ENCODE data around the gene GIGYF2. TPM values are rescaled to one million over a fixed set of nuclear protein-coding genes. Genes with fewer than 3 reads are reported as not detected.

GIGYF2 gene
- total RNA-seq, 1 donor from 2014 or later = 70.5 TPM

DNA sequence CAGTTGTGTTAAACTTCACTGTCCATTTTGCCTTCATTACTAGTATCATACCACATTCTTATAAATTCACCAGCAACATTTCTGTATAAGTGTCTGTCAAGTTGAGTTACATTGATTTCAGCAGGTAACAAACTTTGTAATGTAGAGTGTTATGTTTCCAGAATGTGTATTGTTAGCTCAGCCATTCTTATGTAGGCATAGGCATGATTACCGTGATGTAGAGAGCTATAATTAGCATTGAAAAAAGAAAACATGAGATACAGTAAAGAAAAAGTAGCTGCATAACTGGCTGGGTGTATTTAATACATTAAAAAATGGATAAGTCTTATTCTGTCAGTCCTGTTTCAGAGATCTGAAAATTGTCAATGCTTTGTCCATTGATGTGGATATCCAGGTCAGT lies 70.7 kb downstream of the GIGYF2 start:
- H3K4me1 ChIP-seq = no peaks in the 10 kb centered on the region
- intact Hi-C loops (cut with DNase I) = no loop called here
- peaks cover 72% of the 10 kb centered on the region for H3K36me3 ChIP-seq
- H3K27me3 ChIP-seq = no peaks in the 10 kb centered on the region
- ATAC-seq (no peak), DNase-seq (no peak)
- TF ChIP-seq, protein P1, sequence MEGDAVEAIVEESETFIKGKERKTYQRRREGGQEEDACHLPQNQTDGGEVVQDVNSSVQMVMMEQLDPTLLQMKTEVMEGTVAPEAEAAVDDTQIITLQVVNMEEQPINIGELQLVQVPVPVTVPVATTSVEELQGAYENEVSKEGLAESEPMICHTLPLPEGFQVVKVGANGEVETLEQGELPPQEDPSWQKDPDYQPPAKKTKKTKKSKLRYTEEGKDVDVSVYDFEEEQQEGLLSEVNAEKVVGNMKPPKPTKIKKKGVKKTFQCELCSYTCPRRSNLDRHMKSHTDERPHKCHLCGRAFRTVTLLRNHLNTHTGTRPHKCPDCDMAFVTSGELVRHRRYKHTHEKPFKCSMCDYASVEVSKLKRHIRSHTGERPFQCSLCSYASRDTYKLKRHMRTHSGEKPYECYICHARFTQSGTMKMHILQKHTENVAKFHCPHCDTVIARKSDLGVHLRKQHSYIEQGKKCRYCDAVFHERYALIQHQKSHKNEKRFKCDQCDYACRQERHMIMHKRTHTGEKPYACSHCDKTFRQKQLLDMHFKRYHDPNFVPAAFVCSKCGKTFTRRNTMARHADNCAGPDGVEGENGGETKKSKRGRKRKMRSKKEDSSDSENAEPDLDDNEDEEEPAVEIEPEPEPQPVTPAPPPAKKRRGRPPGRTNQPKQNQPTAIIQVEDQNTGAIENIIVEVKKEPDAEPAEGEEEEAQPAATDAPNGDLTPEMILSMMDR (IDR thresholded peaks at IDR 0.05) = no peak
- H3K4me3 ChIP-seq = no peak overlapping the region
- no peak overlapping the region for H3K27ac ChIP-seq
- no peaks in the 10 kb centered on the region for H3K9me3 ChIP-seq

DNA sequence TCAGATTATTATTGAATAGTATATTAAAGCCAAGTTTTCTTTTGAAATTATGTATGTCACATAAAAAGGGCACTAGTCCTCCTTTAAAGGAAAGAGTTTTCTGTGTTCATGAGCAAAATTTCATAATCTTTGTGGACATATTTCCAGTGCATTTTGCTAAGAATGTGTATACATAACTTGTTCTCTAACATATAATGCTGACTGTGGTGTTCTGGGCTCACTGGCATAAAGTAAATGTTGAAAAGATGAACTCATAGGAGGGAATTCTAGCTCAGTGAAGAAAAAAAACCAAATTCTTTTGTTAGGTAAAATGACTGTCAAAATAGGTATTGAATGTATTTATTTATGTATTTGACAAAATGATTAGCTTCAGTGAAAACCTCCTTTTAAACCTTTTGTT lies 73.1 kb downstream of the GIGYF2 start:
- no peak for ATAC-seq
- H3K27ac ChIP-seq = no peak overlapping the region
- DNase-seq = no peak
- H3K4me1 ChIP-seq = no peaks in the 10 kb centered on the region
- TF ChIP-seq, protein P1 (IDR thresholded peaks at IDR 0.05) = no peak
- peaks cover 50% of the 10 kb centered on the region for H3K36me3 ChIP-seq
- intact Hi-C loops (cut with DNase I) = no loop called here
- no peak overlapping the region for H3K4me3 ChIP-seq
- no peaks in the 10 kb centered on the region for H3K27me3 ChIP-seq
- no peaks in the 10 kb centered on the region for H3K9me3 ChIP-seq

DNA sequence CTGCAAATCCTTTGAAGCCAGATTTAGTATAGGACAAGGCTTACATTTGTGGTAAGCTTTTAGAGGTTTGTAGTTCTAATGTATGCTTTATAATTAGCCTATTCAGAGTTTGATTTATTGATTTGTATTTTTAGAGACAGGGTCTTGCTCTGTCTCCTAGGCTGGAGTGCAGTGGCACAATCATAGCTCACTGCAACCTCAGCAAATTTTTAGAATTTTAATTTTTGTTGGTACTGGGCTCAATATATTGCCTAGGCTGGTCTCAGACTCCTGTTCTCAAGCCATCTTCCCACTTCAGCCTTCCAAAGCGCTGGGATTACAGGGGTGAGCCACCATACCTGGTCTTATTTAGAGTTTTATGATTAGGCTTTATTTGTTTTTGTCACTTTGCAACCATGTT lies 74.7 kb downstream of the GIGYF2 start:
- DNase-seq (no peak), ATAC-seq (no peak)
- H3K27me3 ChIP-seq = no peaks in the 10 kb centered on the region
- no peak overlapping the region for H3K27ac ChIP-seq
- TF ChIP-seq, protein P1 (IDR thresholded peaks at IDR 0.05) = no peak
- no peaks in the 10 kb centered on the region for H3K4me1 ChIP-seq
- peaks cover 34% of the 10 kb centered on the region for H3K36me3 ChIP-seq
- H3K4me3 ChIP-seq = no peak overlapping the region
- H3K9me3 ChIP-seq = no peaks in the 10 kb centered on the region
- intact Hi-C loops (cut with DNase I) = no loop called here

DNA sequence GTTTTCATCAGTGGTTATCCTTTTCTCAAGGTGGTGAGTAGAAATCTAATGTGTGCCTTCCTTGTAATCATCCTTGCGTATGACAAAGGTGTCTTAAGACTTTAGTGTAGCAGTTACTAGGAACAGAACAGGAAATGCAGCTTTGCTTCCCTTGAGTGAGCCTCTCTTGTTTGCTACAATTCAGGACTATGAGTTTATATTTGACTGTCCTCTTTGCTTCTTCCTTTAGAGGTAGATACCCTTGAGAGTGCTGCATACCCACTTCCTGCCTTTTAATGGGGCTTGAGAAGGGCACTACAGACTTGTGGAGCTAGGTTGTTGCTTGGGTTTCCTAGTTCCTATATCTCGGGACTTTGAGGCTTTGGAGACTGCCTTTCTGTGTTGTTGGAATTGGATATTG lies 75.4 kb downstream of the GIGYF2 start:
- Histone ChIP-seq H3K9me3 (no peaks in the 10 kb centered on the region), H3K27me3 (no peaks in the 10 kb centered on the region), H3K4me1 (no peaks in the 10 kb centered on the region), H3K27ac (no peak overlapping the region), H3K36me3 (peaks cover 29% of the 10 kb centered on the region), H3K4me3 (no peak overlapping the region)
- no peak for ATAC-seq
- intact Hi-C loops (cut with DNase I) = no loop called here
- DNase-seq = no peak
- TF ChIP-seq, protein P1 (IDR thresholded peaks at IDR 0.05) = no peak

DNA sequence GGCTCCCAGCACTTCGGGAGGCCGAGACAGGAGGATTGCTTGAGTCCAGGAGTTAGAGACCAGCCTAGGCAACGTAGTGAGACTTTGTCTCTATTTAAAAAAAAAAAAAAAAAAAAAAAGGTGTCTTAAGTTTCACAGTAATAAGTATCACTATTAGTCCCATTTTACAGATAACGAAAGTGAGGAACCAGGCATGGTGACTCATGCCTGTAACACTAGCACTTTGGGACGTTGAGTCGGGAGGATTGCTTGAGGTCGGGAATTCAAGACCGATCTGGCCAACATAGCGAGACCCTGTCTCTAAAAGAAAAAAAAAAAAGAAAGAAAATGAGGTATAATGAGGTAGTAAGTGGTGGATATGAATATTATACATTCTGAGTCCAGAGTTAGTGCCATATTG lies 76.7 kb downstream of the GIGYF2 start:
- no peak for ATAC-seq
- intact Hi-C loops (cut with DNase I) = no loop called here
- TF ChIP-seq, protein P1 (IDR thresholded peaks at IDR 0.05) = no peak

DNA sequence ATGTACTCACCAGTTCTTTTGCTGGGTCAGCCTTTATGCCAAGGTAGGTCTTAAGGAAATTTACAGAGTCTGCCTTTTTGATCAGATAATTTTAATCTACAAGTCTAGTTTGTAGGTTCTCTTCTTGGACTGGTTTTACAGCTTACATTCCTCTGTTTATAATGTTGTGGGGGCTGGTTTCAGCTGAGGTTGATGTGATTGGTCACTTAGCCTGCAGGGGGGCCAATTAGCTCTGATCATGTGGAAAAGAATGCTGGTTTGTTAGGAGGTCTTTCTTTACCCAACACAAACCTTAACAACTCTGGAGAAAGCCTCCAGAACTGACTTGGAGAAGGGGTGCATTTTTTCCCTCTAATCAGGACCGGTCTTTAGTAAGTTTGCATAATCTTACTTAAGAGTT lies 79.3 kb downstream of the GIGYF2 start, which contains the start of gene KCNJ13:
KCNJ13 (minus strand) TSS at position 131 of the 400 bp plus-strand sequence. CDS start 5,203 bp downstream, outside the sequence.
- ATAC-seq = no peak
- TF ChIP-seq, protein P1 (IDR thresholded peaks at IDR 0.05) = no peak
- Histone ChIP-seq H3K36me3 (peaks cover 4% of the 10 kb centered on the region), H3K27me3 (no peaks in the 10 kb centered on the region), H3K4me3 (no peak within 1 kb of the TSS), H3K4me1 (no peaks in the 10 kb centered on the region), H3K9me3 (no peaks in the 10 kb centered on the region), H3K27ac (no peak within 1 kb of the TSS)
- DNase-seq = no peak
- intact Hi-C loops (cut with DNase I) = no loop called here

More for the DNA sequence above, 76.7 kb downstream of the GIGYF2 start:
- Histone ChIP-seq H3K27ac (no peak overlapping the region), H3K4me3 (no peak overlapping the region), H3K27me3 (no peaks in the 10 kb centered on the region), H3K36me3 (peaks cover 16% of the 10 kb centered on the region), H3K9me3 (no peaks in the 10 kb centered on the region), H3K4me1 (no peaks in the 10 kb centered on the region)
- no peak for DNase-seq
